H9 (cell line): Measurements from ENCODE around the gene HECTD1. TPM values are rescaled to one million over a fixed set of nuclear protein-coding genes. Genes with fewer than 3 reads are reported as not detected.

ENCODE experiments used
- DNase-seq: peaks from one replicate; pipeline ENCODE4 v3.0.0-alpha.2; 2017
- H2AFZ ChIP-seq: one replicate; pipeline ENCODE4 v1.6.1; 2013; ENCODE audit warnings: mild to moderate bottlenecking, low read length, control low read depth, moderate library complexity
- H2AK5ac ChIP-seq: 2 replicates; pipeline ENCODE4 v1.6.1; 2013; ENCODE audit warnings: low read length, control low read depth, mixed read lengths; ENCODE audit not compliant: insufficient read length
- H2BK120ac ChIP-seq: one replicate; pipeline ENCODE4 v1.6.1; 2013; ENCODE audit warnings: low read depth, mild to moderate bottlenecking, low read length, control low read depth, inconsistent platforms; ENCODE audit not compliant: poor library complexity, severe bottlenecking
- H2BK12ac ChIP-seq: 2 replicates; pipeline ENCODE4 v1.6.1; 2013; ENCODE audit warnings: low read length, control low read depth, mixed read lengths, low read depth; ENCODE audit not compliant: insufficient read length
- H2BK15ac ChIP-seq: 2 replicates; pipeline ENCODE4 v1.6.1; 2013; ENCODE audit warnings: low read depth, low read length, control low read depth
- H2BK20ac ChIP-seq: one replicate; pipeline ENCODE4 v1.6.1; 2013; ENCODE audit warnings: low read depth, mild to moderate bottlenecking, low read length, control low read depth, inconsistent platforms; ENCODE audit not compliant: poor library complexity, severe bottlenecking
- H2BK5ac ChIP-seq: 2 replicates; pipeline ENCODE4 v1.6.1; 2013; ENCODE audit warnings: low read length, control low read depth, mixed read lengths; ENCODE audit not compliant: insufficient read length
- H3K14ac ChIP-seq: 2 replicates; pipeline ENCODE4 v1.6.1; 2013; ENCODE audit warnings: low read length, control low read depth; ENCODE audit not compliant: insufficient read depth
- H3K18ac ChIP-seq: 2 replicates; pipeline ENCODE4 v1.6.1; 2013; ENCODE audit warnings: low read depth, mild to moderate bottlenecking, mixed read lengths, low read length, control low read depth; ENCODE audit not compliant: insufficient read length
- H3K23ac ChIP-seq: 2 replicates; pipeline ENCODE4 v1.6.1; 2013; ENCODE audit warnings: low read length, control low read depth, mixed read lengths, low read depth; ENCODE audit not compliant: insufficient read length
- H3K23me2 ChIP-seq: 2 replicates; pipeline ENCODE4 v1.6.1; 2013; ENCODE audit warnings: low read depth, mild to moderate bottlenecking, mixed read lengths, low read length, control low read depth; ENCODE audit not compliant: insufficient read length, poor library complexity, severe bottlenecking
- H3K27ac ChIP-seq: 2 replicates; pipeline ENCODE4 v1.5.1; 2013; ENCODE audit warnings: low read length, control low read depth, mixed read lengths, low read depth; ENCODE audit not compliant: insufficient read length
- H3K27me3 ChIP-seq: 2 replicates; pipeline ENCODE4 v1.6.1; 2013; ENCODE audit warnings: low read length, control low read depth, inconsistent platforms; ENCODE audit not compliant: insufficient read depth
- H3K4ac ChIP-seq: 2 replicates; pipeline ENCODE4 v1.6.1; 2013; ENCODE audit warnings: low read depth, mild to moderate bottlenecking, control low read depth, inconsistent platforms, low read length, moderate library complexity
- H3K4me1 ChIP-seq: 2 replicates; pipeline ENCODE4 v1.6.1; 2013; ENCODE audit warnings: low read length, control low read depth, inconsistent platforms; ENCODE audit not compliant: insufficient read depth
- H3K4me2 ChIP-seq: 2 replicates; pipeline ENCODE4 v1.6.1; 2013; ENCODE audit warnings: low read length, control low read depth, mixed read lengths; ENCODE audit not compliant: insufficient read length, insufficient read depth
- H3K56ac ChIP-seq: 2 replicates; pipeline ENCODE4 v1.6.1; 2013; ENCODE audit warnings: low read depth, mild to moderate bottlenecking, mixed read lengths, low read length, control low read depth; ENCODE audit not compliant: insufficient read length
- H3K79me1 ChIP-seq: 2 replicates; pipeline ENCODE4 v1.6.1; 2013; ENCODE audit warnings: low read depth, mild to moderate bottlenecking, moderate library complexity, low read length, control low read depth, inconsistent platforms; ENCODE audit not compliant: insufficient read depth, poor library complexity, severe bottlenecking
- H3K79me2 ChIP-seq: 2 replicates; pipeline ENCODE4 v1.6.1; 2013; ENCODE audit warnings: low read length, control low read depth, inconsistent platforms; ENCODE audit not compliant: insufficient read depth
- H3K9ac ChIP-seq: 2 replicates; pipeline ENCODE4 v1.6.1; 2013; ENCODE audit warnings: low read length, control low read depth, mixed read lengths; ENCODE audit not compliant: insufficient read length; ENCODE audit errors: extremely low read depth
- H3K9me3 ChIP-seq: one replicate; pipeline ENCODE4 v1.6.1; 2013; ENCODE audit warnings: low read depth, low read length, inconsistent platforms; ENCODE audit not compliant: control insufficient read depth
- H3T11ph ChIP-seq: one replicate; pipeline ENCODE4 v1.6.1; 2013; ENCODE audit warnings: mild to moderate bottlenecking, low read length, control low read depth, inconsistent platforms
- H4K20me1 ChIP-seq: one replicate; pipeline ENCODE4 v1.6.1; 2013; ENCODE audit not compliant: control insufficient read depth, insufficient read length, insufficient read depth
- H4K5ac ChIP-seq: 2 replicates; pipeline ENCODE4 v1.6.1; 2013; ENCODE audit warnings: low read depth, mild to moderate bottlenecking, mixed read lengths, low read length, control low read depth; ENCODE audit not compliant: insufficient read length
- H4K8ac ChIP-seq: replicated peaks from 2 replicates; pipeline ENCODE4 v1.6.1; 2013; ENCODE audit warnings: low read length, control low read depth, mixed read lengths, low read depth; ENCODE audit not compliant: insufficient read length
- H4K91ac ChIP-seq: 2 replicates; pipeline ENCODE4 v1.6.1; 2013; ENCODE audit warnings: low read depth, mild to moderate bottlenecking, moderate library complexity, mixed read lengths, low read length, control low read depth; ENCODE audit not compliant: insufficient read length
- H3K27ac Mint-ChIP-seq, 3 experiments: 2 replicates in 2 of 3; 3 replicates in 1 of 3; pipeline ENCODE4 v1.8.0; 2020 to 2021; ENCODE audit warnings: mixed read lengths in 3 of 3, mild to moderate bottlenecking in 1 of 3, moderate library complexity in 1 of 3
- H3K27me3 Mint-ChIP-seq: 2 replicates; pipeline ENCODE4 v1.8.0; 2021; ENCODE audit warnings: low read depth, mild to moderate bottlenecking, moderate library complexity, mixed read lengths
- H3K36me3 Mint-ChIP-seq, 3 experiments: 2 replicates in 2 of 3; 3 replicates in 1 of 3; pipeline ENCODE4 v1.8.0; 2020 to 2021; ENCODE audit warnings: low read depth in 3 of 3, mixed read lengths in 3 of 3; ENCODE audit not compliant: insufficient read depth in 1 of 3
- H3K4me1 Mint-ChIP-seq, 2 experiments: 2 replicates each; pipeline ENCODE4 v1.8.0; 2020; ENCODE audit warnings: mixed read lengths in 2 of 2
- H3K4me3 Mint-ChIP-seq, 2 experiments: 2 replicates in 1 of 2; 3 replicates in 1 of 2; pipeline ENCODE4 v1.8.0; 2020 to 2021; ENCODE audit warnings: mild to moderate bottlenecking in 2 of 2, mixed read lengths in 2 of 2, moderate library complexity in 1 of 2
- H3K9me3 Mint-ChIP-seq, 2 experiments: 2 replicates in 1 of 2; 3 replicates in 1 of 2; pipeline ENCODE4 v1.8.0; 2020; ENCODE audit warnings: mild to moderate bottlenecking in 2 of 2, mixed read lengths in 2 of 2, moderate library complexity in 1 of 2
- CTCF ChIP-seq: fragments of 200-600 bp; sonication (generic); conservative IDR thresholded peaks from 3 replicates; pipeline ENCODE4 v1.8.0; 2021; ENCODE audit warnings: antibody characterized with exemption, mild to moderate bottlenecking
- WGBS: extraction: QIAGEN DNeasy Blood & Tissue Kit; methylation state at CpG from one replicate; pipeline ENCODE4 v1.1.7; 2013; ENCODE audit warnings: missing lambda C conversion rate, low lambda C conversion rate, mixed read lengths; ENCODE audit not compliant: insufficient read length; ENCODE audit errors: extremely low coverage; 5-methylcytosine and 5-hydroxymethylcytosine counted together
- total RNA-seq: library from RNA; stranded (reverse); gene quantifications from 2 replicates; pipeline ENCODE4 v1.2.1, GENCODE V29; 2021

Gene HECTD1
- total RNA-seq, 1 experiment from 2014 or later, result 135 TPM

GRCh38 chr14:31078766-31079165 is 128.8 kb downstream of the HECTD1 start:
- no peaks in the 10 kb centered on the region for H3K23me2 ChIP-seq
- H2AFZ ChIP-seq, result no peak overlapping the region
- peaks cover 5 to 15% (median 8%) of the 10 kb centered on the region in 3 experiments for H3K36me3 Mint-ChIP-seq
- H3K4me1 ChIP-seq, result no peaks in the 10 kb centered on the region
- H3K9ac ChIP-seq, result no peak overlapping the region
- no peaks in the 10 kb centered on the region for H3K79me2 ChIP-seq
- H3K18ac ChIP-seq, result no peak overlapping the region
- no peak overlapping the region for H2BK12ac ChIP-seq
- no peak overlapping the region for H4K8ac ChIP-seq
- no peak overlapping the region for H4K5ac ChIP-seq
- H3K79me1 ChIP-seq, result no peaks in the 10 kb centered on the region
- H2BK120ac ChIP-seq, result no peak overlapping the region
- no CpG with 5 or more reads among the region's 2 CpGs for WGBS
- no peaks in the 10 kb centered on the region for H3K27me3 Mint-ChIP-seq
- 0 out of 4 replicates have a peak, but pooled peaks cover 0 to 2% of the 10 kb centered on the region in 2 experiments for H3K4me1 Mint-ChIP-seq
- H3K4ac ChIP-seq, result no peak overlapping the region
- H3K27ac Mint-ChIP-seq, result no peak overlapping the region
- H3K27me3 ChIP-seq, result no peaks in the 10 kb centered on the region
- no peaks in the 10 kb centered on the region for H3K9me3 ChIP-seq
- no peak overlapping the region for H2BK15ac ChIP-seq
- H3K23ac ChIP-seq, result no peak overlapping the region
- DNase-seq, result no peak
- no peak overlapping the region for H2AK5ac ChIP-seq
- no peak overlapping the region for H4K91ac ChIP-seq
- no peak overlapping the region for H2BK20ac ChIP-seq
- H3K56ac ChIP-seq, result no peak overlapping the region
- no peak overlapping the region for H3K4me3 Mint-ChIP-seq
- H3T11ph ChIP-seq, result no peak overlapping the region
- no peak overlapping the region for H3K27ac ChIP-seq
- H3K14ac ChIP-seq, result no peak overlapping the region
- H4K20me1 ChIP-seq, result no peaks in the 10 kb centered on the region
- H2BK5ac ChIP-seq, result no peak overlapping the region
- TF ChIP-seq CTCF, result no peak
- H3K9me3 Mint-ChIP-seq, result peaks cover 0 to 3% of the 10 kb centered on the region in 2 experiments; a peak in 1 of 5 replicates
- no peak overlapping the region for H3K4me2 ChIP-seq
